ENCODE measurements around the gene MAP1LC3B.

- TF ChIP-seq, protein P1, sequence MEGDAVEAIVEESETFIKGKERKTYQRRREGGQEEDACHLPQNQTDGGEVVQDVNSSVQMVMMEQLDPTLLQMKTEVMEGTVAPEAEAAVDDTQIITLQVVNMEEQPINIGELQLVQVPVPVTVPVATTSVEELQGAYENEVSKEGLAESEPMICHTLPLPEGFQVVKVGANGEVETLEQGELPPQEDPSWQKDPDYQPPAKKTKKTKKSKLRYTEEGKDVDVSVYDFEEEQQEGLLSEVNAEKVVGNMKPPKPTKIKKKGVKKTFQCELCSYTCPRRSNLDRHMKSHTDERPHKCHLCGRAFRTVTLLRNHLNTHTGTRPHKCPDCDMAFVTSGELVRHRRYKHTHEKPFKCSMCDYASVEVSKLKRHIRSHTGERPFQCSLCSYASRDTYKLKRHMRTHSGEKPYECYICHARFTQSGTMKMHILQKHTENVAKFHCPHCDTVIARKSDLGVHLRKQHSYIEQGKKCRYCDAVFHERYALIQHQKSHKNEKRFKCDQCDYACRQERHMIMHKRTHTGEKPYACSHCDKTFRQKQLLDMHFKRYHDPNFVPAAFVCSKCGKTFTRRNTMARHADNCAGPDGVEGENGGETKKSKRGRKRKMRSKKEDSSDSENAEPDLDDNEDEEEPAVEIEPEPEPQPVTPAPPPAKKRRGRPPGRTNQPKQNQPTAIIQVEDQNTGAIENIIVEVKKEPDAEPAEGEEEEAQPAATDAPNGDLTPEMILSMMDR (IDR thresholded peaks at IDR 0.05), result no peak
- TF ChIP-seq POLR2AphosphoS5 (IDR thresholded peaks at IDR 0.05; ENCODE audit: low read depth, low read length) (no peak), REST (IDR thresholded peaks at IDR 0.05; ENCODE audit: insufficient read depth in 1 of 2, low read depth in 2 of 2, low read length in 1 of 2) (no peak), SIN3A (IDR thresholded peaks at IDR 0.05; ENCODE audit: borderline replicate concordance, insufficient read depth, low read depth, low read length) (no peak)
These were observed 61.2 kb downstream of the MAP1LC3B start for GRCh38 chr16:87453326-87453725.

All from Panc1 (cell line).